Measurements from ENCODE around the gene SDC1.

GRCh38 chr2:20198796-20199632, 25.9 kb downstream of the SDC1 start:
- TF ChIP-seq CTCF (conservative IDR thresholded peaks at IDR 0.05 in 1 of 2, IDR thresholded peaks at IDR 0.05 in 1 of 2; ENCODE audit: extremely low read depth in 1 of 2, insufficient read depth in 1 of 2, low read depth in 1 of 2, low read length in 2 of 2) (no peak), EZH2 (IDR thresholded peaks at IDR 0.05; ENCODE audit: borderline replicate concordance, low read length) (no peak)

All from mammary epithelial cell (primary cell).